GM19438 (cell line): ENCODE data around the gene ZNF667.

Experiments
- ATAC-seq: cut with Tn5 transposase; IDR thresholded peaks from one replicate; pipeline ENCODE4 v1.9.1; 2021; ENCODE audit warnings: low read depth; ENCODE audit not compliant: unreplicated experiment

Gene ZNF667

DNA sequence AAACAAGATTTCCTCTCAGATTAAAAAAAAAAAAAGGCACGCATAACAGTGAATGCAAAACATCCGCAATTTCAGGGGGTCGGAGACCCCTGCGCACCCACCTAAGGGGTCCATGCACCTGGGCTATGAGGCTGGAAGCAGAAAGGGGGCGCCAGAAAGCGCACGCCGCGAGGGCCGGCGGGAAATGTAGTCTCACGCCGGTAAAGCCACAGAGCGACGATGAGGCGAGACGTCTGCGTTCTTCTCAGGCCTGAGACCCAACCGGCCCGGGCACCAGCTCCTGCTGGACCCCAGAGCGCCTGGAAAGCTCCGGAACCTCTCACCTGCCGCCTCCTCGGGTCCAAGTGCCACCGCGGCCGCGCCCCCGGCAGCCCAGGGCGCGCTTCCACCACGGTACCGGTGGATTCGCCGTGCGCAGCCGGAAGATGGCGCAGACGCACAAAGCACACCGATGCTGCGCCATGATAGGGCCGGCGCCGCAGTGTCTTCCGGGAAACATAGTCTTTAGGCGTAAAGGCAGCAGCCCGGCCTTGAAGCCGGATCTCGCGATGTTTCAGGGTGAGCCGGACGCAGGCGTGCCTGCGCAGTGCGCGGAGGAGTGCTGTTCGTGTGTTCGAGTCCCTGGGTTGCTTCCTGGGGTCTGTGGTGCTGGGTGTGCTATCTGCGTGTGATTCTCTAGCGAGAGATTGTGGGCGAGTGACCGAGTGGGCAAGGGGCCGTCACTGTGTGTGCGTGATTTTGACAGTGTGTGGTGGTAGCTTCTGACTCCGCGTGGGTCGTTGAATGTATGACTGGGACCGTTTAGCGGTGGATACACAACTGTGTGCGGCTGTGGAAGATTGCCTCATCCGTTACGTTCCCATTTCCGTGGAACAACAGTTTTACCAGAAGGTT lies 83.8 kb downstream of the ZNF667 start, which contains the start of gene ZNF582:
Gene ZNF582, minus strand, starts transcription at position 416 of the 894 bp plus-strand sequence. CDS start 1,782 bp downstream, outside the sequence.
- ATAC-seq: peak; percentile 87
